ENCODE results near the gene OR51D1. TPM values are rescaled to one million over a fixed set of nuclear protein-coding genes. Genes with fewer than 3 reads are reported as not detected.

OR51D1 gene
- total and polyA plus RNA-seq, 9 of the 15 experiments (the other 6 are each of a cell fraction or from before 2014, with no cell fraction given): not detected

- TF ChIP-seq ZNF41 (CRISPR knock-in tag; conservative IDR thresholded peaks at IDR 0.05): 0 out of 2 replicates have a peak, but pooled peaks have one; percentile 39
- no peak for TF ChIP-seq EZH2 (IDR thresholded peaks at IDR 0.05; ENCODE audit: borderline replicate concordance, low read depth, low read length)
- no peak for TF ChIP-seq PATZ1 (CRISPR knock-in tag; IDR thresholded peaks at IDR 0.05; ENCODE audit: borderline replicate concordance)
- TF ChIP-seq WHSC1 (IDR thresholded peaks at IDR 0.05; ENCODE audit: low read length): no peak
- TF ChIP-seq, protein P1, sequence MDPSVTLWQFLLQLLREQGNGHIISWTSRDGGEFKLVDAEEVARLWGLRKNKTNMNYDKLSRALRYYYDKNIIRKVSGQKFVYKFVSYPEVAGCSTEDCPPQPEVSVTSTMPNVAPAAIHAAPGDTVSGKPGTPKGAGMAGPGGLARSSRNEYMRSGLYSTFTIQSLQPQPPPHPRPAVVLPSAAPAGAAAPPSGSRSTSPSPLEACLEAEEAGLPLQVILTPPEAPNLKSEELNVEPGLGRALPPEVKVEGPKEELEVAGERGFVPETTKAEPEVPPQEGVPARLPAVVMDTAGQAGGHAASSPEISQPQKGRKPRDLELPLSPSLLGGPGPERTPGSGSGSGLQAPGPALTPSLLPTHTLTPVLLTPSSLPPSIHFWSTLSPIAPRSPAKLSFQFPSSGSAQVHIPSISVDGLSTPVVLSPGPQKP (CRISPR knock-in tag; IDR thresholded peaks at IDR 0.05): no peak
- TF ChIP-seq, protein P2, sequence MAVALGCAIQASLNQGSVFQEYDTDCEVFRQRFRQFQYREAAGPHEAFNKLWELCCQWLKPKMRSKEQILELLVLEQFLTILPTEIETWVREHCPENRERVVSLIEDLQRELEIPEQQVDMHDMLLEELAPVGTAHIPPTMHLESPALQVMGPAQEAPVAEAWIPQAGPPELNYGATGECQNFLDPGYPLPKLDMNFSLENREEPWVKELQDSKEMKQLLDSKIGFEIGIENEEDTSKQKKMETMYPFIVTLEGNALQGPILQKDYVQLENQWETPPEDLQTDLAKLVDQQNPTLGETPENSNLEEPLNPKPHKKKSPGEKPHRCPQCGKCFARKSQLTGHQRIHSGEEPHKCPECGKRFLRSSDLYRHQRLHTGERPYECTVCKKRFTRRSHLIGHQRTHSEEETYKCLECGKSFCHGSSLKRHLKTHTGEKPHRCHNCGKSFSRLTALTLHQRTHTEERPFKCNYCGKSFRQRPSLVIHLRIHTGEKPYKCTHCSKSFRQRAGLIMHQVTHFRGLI (CRISPR knock-in tag; IDR thresholded peaks at IDR 0.05): no peak
- no peak for TF ChIP-seq MXD1 (CRISPR knock-in tag; IDR thresholded peaks at IDR 0.05; ENCODE audit: borderline replicate concordance, poor library complexity, severe bottlenecking)
- TF ChIP-seq HNRNPLL (IDR thresholded peaks at IDR 0.05; ENCODE audit: low read depth, low read length, poor library complexity, severe bottlenecking): peak; percentile 38
- TF ChIP-seq PPARD (CRISPR knock-in tag; IDR thresholded peaks at IDR 0.05): no peak
- TF ChIP-seq, protein P3, sequence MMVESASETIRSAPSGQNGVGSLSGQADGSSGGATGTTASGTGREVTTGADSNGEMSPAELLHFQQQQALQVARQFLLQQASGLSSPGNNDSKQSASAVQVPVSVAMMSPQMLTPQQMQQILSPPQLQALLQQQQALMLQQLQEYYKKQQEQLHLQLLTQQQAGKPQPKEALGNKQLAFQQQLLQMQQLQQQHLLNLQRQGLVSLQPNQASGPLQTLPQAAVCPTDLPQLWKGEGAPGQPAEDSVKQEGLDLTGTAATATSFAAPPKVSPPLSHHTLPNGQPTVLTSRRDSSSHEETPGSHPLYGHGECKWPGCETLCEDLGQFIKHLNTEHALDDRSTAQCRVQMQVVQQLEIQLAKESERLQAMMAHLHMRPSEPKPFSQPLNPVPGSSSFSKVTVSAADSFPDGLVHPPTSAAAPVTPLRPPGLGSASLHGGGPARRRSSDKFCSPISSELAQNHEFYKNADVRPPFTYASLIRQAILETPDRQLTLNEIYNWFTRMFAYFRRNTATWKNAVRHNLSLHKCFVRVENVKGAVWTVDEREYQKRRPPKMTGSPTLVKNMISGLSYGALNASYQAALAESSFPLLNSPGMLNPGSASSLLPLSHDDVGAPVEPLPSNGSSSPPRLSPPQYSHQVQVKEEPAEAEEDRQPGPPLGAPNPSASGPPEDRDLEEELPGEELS (CRISPR knock-in tag; IDR thresholded peaks at IDR 0.05; ENCODE audit: borderline replicate concordance): no peak
- TF ChIP-seq RAD21 (CRISPR knock-in tag; conservative IDR thresholded peaks at IDR 0.05 in 1 of 2, IDR thresholded peaks at IDR 0.05 in 1 of 2): no peak
- TF ChIP-seq ZNF778 (CRISPR knock-in tag; IDR thresholded peaks at IDR 0.05): no peak
- TF ChIP-seq ZNF75A (CRISPR knock-in tag; IDR thresholded peaks at IDR 0.05): no peak
- TF ChIP-seq NFIC (IDR thresholded peaks at IDR 0.05): peak; percentile 78
- TF ChIP-seq LARP7 (IDR thresholded peaks at IDR 0.05): no peak
- TF ChIP-seq SLC30A9 (CRISPR knock-in tag; IDR thresholded peaks at IDR 0.05): no peak
- no peak for TF ChIP-seq ZNF316 (IDR thresholded peaks at IDR 0.05)
- no peak for TF ChIP-seq SMARCE1 (IDR thresholded peaks at IDR 0.05)
- TF ChIP-seq HIVEP1 (CRISPR knock-in tag; IDR thresholded peaks at IDR 0.05): no peak
- peak; percentile 58; the same call in 1 of the 2 replicates for TF ChIP-seq PML (IDR thresholded peaks at IDR 0.05; ENCODE audit: low read length)
- no peak for TF ChIP-seq ZNF561 (CRISPR knock-in tag; conservative IDR thresholded peaks at IDR 0.05)
These were observed 29.3 kb upstream of the OR51D1 start, which contains the start of gene TRIM68 (continued) for GRCh38 chr11:4607781-4608666.

Data from K562 (cell line).